HG02970 (cell line): ENCODE results near the gene COL4A1.

Experiments
- ATAC-seq: cut with Tn5 transposase; IDR thresholded peaks from one replicate; pipeline ENCODE4 v1.9.1; 2021; ENCODE audit warnings: mild to moderate bottlenecking, moderate library complexity, moderate number of reproducible peaks; ENCODE audit not compliant: unreplicated experiment, low FRiP score

Gene COL4A1

GRCh38 chr13:110211046-110211445 is 95.9 kb downstream of the COL4A1 start:
- ATAC-seq: no peak

GRCh38 chr13:110210604-110210985 is 96.4 kb downstream of the COL4A1 start:
- ATAC-seq: no peak

- ATAC-seq: no peak
These were observed 96.9 kb downstream of the COL4A1 start for GRCh38 chr13:110209950-110210603.

DNA sequence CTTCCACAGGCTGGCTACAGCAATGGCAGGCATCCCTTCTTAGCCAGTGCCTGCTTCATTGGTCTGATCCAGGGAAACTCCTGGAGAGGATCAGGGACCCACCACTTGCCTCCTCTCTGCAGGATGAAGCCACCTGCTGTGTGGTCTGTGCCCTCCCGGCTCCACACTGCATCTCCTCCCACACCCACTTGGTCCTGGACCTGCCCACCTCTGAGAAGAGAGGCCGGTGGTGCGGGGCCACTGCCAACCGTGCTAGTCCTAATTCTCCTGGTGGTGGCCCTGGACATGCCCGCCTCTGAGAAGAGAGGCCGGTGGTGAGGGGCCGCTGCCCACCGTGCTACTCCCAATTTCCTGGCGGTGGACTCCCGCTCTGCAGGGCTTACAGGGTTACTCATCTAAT is 98.8 kb downstream of the COL4A1 start:
- ATAC-seq: no peak

DNA sequence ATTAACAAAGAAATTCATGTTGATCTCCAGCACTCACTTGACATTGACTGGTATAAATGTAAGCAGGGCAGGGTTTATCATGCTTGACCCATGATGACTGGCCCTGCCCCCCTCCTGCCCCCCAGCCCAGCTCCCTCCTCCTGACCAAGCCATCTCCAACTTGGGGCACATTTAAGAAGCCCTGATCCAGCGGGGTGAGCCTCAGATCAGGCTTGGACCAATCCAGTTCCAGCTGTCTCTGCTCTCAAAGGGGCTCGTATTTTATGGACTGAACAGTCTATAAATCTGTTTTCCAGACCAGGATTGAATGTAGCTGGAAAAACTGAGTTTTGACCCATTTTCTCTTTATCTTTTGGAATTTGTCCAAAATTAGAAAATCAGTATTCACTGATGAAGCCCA is 100.0 kb downstream of the COL4A1 start:
- no peak for ATAC-seq

GRCh38 chr13:110206185-110206584 is 100.8 kb downstream of the COL4A1 start:
- ATAC-seq: no peak

DNA sequence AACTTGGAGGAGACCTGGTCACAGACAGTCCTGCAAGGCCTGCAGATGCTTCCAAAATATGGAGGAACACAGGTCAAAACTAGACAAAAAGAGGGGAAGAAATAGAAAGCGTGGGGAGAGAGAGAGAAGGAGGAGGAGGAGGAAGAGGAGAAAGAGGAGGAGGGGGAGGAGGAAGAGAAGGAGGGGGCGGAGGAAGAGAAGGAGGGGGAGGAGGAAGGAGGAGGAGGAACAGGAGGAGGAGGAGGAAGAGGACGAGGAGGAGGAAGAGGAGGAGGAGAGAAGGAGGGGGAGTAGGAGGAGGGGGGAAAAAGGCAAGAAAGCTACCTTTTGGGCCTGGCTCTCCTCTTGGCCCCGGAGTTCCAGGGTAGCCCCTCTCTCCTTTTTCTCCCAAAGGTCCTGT is 105.8 kb downstream of the COL4A1 start:
- no peak for ATAC-seq

GRCh38 chr13:110200276-110200870 is 106.6 kb downstream of the COL4A1 start:
- no peak for ATAC-seq

DNA sequence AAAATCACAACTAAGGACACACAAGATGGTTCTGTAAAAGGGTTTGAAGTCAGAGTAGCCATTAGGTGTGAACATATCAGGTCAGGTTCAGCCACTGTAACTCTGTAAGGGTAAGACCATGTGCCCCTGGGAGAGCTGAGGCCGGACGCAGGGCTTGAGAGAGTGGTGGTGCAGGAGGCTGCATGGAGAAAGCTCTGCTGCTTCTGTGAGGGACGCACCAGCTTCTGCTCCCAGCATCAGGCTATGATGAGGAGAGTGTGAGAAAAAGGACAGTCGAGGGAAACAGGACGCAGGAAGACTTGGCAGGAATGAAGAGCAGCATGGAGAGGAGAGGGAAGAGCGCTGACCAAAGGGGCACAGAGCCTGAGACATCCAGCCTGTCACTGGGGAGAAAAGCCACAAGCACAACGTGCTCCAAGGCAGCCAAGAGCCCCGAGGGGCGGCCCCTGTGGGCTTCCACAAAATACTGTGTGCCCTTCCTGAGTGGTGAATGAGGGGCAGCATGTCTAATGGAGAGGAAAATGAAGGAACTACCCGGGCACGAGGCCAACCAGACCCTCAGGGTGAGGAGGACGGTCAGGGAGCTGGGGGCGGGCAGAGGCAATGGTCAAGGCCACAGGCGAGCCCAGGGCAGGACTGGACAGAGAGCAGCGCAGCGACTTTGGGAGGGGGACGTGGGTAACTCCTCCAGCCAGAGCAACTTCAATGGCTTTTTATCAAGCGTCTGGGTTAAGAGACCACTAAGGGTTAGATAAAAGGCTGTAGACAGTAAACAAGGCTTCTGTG is 107.7 kb downstream of the COL4A1 start:
- ATAC-seq: no peak

DNA sequence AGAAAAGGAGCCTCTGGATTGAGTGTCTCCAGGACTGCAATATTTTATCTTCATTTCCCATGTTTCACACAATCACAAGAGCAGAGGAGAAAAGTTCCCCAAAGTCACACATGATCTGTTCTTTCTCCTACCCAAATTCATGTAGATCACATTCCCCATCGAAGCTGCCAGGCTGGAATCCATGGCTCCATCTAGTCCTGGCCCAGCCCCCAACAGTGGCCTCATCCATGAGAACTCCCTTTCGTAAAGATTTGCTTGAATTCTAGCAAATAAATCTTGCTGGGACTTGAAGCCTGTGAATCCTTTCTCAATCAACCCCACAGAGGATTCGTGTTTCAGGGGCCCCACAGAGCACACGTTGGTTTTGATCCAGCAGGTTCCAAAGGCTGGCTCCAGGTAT is 109.5 kb downstream of the COL4A1 start:
- ATAC-seq: no peak

DNA sequence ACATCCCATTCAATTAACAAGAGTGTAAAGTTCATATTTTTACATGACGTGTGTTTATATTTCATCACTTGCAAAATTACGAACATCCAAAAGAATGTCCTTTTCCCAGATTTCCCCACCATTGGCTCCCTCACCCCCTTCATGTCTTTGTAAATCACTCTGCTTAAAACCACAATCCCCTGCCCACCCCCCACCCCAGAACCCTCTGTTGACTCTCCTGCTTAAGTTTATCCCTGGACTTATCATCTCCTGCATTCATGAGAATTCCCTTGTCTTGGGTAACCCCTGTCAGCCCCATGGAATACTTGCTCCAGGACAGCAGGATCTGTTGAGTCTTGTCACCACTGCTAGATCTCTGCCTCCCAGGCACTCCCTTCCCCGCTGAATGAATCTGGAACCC is 109.9 kb downstream of the COL4A1 start:
- no peak for ATAC-seq

GRCh38 chr13:110195547-110196485 is 111.1 kb downstream of the COL4A1 start:
- no peak for ATAC-seq

DNA sequence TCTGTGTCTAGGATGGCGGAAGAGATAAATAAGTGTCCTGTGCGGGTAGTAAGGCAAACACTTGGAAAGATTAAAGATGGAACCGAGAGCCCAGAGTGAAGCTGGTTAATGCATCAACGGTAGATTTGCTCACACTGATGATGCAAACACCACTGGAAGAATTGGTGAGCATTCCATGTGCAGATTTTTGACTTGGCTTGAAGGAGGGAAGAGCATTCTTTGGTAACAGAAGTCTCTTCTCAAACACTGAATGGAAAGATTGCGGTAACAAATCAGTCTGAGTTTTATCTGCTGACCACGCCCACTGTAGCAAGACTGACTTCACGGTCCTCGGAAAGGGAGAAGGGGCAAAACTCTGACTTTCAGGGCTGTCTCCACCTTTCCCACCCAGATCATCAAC is 112.5 kb downstream of the COL4A1 start:
- no peak for ATAC-seq

DNA sequence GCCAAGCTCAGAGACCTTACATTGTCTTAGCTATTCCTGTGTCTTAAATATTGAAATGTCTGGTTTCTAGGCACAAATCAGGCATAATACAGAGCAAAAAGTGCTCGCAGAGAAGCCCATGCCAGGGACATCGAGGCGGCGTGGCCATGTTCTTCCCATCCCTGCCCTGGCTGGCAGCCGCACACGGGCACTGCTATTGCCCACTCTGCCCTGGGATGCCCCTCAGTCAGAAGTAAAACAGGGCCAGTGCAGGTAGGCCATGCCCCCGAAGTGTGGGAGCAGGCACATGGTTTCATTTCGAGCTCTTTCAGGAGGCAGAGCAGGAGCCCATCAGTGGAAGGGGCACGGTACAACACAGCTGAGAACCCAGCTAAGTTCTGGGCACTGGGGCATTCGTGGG is 113.5 kb downstream of the COL4A1 start:
- no peak for ATAC-seq

GRCh38 chr13:110192472-110192871 is 114.5 kb downstream of the COL4A1 start:
- ATAC-seq: no peak

- no peak for ATAC-seq
These were observed 119.3 kb downstream of the COL4A1 start for GRCh38 chr13:110187641-110188161.

DNA sequence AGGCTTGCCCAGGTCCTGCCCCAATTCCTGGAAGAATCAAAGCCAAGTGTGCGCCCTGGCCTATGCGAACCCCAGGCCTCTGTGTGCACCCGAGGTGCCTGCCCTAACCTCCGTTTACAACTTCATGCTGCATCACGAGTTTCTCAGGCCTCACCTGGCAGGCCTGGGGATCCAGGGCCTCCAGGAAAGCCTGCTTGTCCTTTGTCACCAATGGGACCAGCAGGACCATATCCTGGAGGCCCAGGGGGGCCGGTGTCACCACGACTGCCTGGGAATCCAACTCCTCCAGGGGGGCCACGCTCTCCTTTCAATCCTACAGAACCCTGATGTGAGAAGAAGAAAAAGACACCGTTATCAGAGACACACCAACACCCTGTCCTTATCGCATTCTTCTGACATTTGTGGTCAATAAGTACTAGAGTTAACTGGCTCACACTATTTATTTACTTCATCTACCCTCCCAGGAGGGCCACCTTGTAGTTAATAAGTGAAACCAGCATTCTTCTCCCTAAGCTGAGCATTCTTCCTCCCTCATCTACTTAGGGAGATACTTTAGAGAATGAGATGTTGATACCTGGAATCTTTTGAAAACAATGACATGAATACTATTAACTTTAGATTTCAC is 120.6 kb downstream of the COL4A1 start:
- ATAC-seq: no peak

DNA sequence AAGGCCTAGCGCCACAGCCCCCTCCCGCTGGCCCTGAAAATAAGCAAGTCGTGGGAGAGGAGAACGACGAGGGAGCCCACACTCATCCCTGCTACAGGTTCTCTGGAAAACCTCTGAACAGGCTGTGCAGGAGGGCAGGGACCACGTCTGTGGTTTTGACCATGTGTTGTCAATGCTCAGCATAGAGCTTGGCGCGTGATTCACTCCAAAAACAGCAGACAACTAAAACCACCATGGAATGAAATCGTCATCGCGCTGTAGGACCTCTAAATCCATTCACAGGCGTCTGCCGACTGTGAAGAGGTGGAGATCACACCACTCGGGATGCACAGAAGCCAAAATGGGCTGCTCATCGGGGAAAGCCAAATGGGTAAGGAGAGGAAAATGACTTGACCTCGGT is 121.3 kb downstream of the COL4A1 start:
- ATAC-seq: no peak

DNA sequence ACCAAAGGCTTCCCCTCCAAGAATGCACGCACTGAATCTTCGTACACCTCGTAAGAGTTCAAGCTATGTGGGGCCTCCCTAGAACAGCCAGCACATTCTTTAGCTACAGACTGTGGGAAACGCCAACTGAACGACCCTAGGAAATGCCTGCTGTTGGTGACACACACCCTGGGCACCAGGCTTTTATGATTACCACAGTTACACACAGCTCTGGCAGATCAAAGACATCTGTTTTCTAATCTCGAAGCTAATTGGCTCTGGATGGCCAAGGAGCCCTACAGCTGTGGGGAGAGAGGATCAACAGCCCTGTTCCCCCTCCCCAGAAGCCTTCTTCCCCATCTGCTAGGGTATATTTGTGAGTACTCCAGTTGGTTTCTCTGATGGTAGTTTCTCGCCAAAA is 123.0 kb downstream of the COL4A1 start:
- no peak for ATAC-seq

GRCh38 chr13:110182461-110182860 is 124.5 kb downstream of the COL4A1 start:
- ATAC-seq: no peak
